Parathyroid adenoma (tissue), 2 donors: ENCODE measurements around the gene LIG1.

Experiments used
- H2AFZ ChIP-seq: fragments of 300-600 bp; sonication (generic); one replicate; pipeline ENCODE4 v1.7.0; 2017; ENCODE audit warnings: antibody characterized with exemption, mild to moderate bottlenecking
- H3K27ac ChIP-seq: fragments of 300-600 bp; sonication (generic); one replicate; pipeline ENCODE4 v1.7.0; 2017
- H3K27me3 ChIP-seq: fragments of 300-600 bp; sonication (generic); one replicate; pipeline ENCODE4 v1.7.0; 2017; ENCODE audit warnings: low read length; ENCODE audit not compliant: control insufficient read depth, insufficient read depth
- H3K36me3 ChIP-seq: fragments of 300-600 bp; sonication (generic); one replicate; pipeline ENCODE4 v1.7.0; 2017; ENCODE audit warnings: low read length; ENCODE audit not compliant: control insufficient read depth, insufficient read depth
- H3K4me1 ChIP-seq: fragments of 300-600 bp; sonication (generic); one replicate; pipeline ENCODE4 v1.7.0; 2017; ENCODE audit warnings: control low read depth
- H3K4me2 ChIP-seq: fragments of 300-600 bp; sonication (generic); one replicate; pipeline ENCODE4 v1.7.0; 2017; ENCODE audit warnings: low read length
- H3K4me3 ChIP-seq: fragments of 300-600 bp; sonication (generic); one replicate; pipeline ENCODE4 v1.7.0; 2017; ENCODE audit warnings: low read depth, low read length
- H3K79me2 ChIP-seq: fragments of 300-600 bp; sonication (generic); one replicate; pipeline ENCODE4 v1.7.0; 2017; ENCODE audit warnings: control low read depth
- H3K9ac ChIP-seq: fragments of 300-600 bp; sonication (generic); one replicate; pipeline ENCODE4 v1.7.0; 2017; ENCODE audit warnings: mild to moderate bottlenecking
- H3K9me3 ChIP-seq: fragments of 300-600 bp; sonication (generic); one replicate; pipeline ENCODE4 v1.7.0; 2017; ENCODE audit warnings: low read length; ENCODE audit not compliant: control insufficient read depth
- CTCF ChIP-seq: fragments of 300-600 bp; sonication (generic); IDR thresholded peaks from one replicate; pipeline ENCODE4 v1.7.0; 2017; ENCODE audit warnings: antibody characterized with exemption, mild to moderate bottlenecking
- donor health status: primary hyperparathyroidism.

LIG1 gene

GRCh38 chr19:48169939-48170803 lies at the start of gene LIG1, which contains the start of gene ZSWIM9:
TSS of gene LIG1 (minus strand) at chr19:48170344. CDS start at chr19:48165566, 4,778 bp downstream.
TSS of gene ZSWIM9 (plus strand) at chr19:48170680. CDS start at chr19:48171803, 1,123 bp downstream.
- Histone ChIP-seq H3K4me1 (no peaks in the 10 kb centered on the region), H3K79me2 (no peaks in the 10 kb centered on the region), H3K36me3 (no peaks in the 10 kb centered on the region), H3K4me3 (peak within 1 kb of the TSS; percentile 81), H3K9me3 (no peaks in the 10 kb centered on the region), H3K27me3 (no peaks in the 10 kb centered on the region), H3K4me2 (peak within 1 kb of the TSS; percentile 99), H3K27ac (peak within 1 kb of the TSS; percentile 91), H2AFZ (peak within 1 kb of the TSS; percentile 99), H3K9ac (no peak within 1 kb of the TSS)
- TF ChIP-seq CTCF = peak; percentile 27

GRCh38 chr19:48218997-48219396 lies 48.9 kb upstream of the LIG1 start:
- H3K9me3 ChIP-seq = no peaks in the 10 kb centered on the region
- H3K4me3 ChIP-seq = no peak overlapping the region
- no peak overlapping the region for H3K27ac ChIP-seq
- no peaks in the 10 kb centered on the region for H3K4me1 ChIP-seq
- no peak overlapping the region for H3K9ac ChIP-seq
- no peak overlapping the region for H2AFZ ChIP-seq
- no peaks in the 10 kb centered on the region for H3K27me3 ChIP-seq
- no peaks in the 10 kb centered on the region for H3K79me2 ChIP-seq
- H3K4me2 ChIP-seq = no peak overlapping the region
- no peak for TF ChIP-seq CTCF
- no peaks in the 10 kb centered on the region for H3K36me3 ChIP-seq

- H3K36me3 ChIP-seq = no peaks in the 10 kb centered on the region
- no peak overlapping the region for H3K27ac ChIP-seq
- no peaks in the 10 kb centered on the region for H3K9me3 ChIP-seq
- H3K4me1 ChIP-seq = no peaks in the 10 kb centered on the region
- no peak overlapping the region for H2AFZ ChIP-seq
- H3K27me3 ChIP-seq = no peaks in the 10 kb centered on the region
- no peak overlapping the region for H3K4me3 ChIP-seq
- TF ChIP-seq CTCF = no peak
- no peak overlapping the region for H3K9ac ChIP-seq
- no peak overlapping the region for H3K4me2 ChIP-seq
- no peaks in the 10 kb centered on the region for H3K79me2 ChIP-seq
These were observed 46.8 kb upstream of the LIG1 start for GRCh38 chr19:48216933-48217332.

- no peak for TF ChIP-seq CTCF
- no peak overlapping the region for H3K4me2 ChIP-seq
- H3K27ac ChIP-seq = no peak overlapping the region
- no peak overlapping the region for H2AFZ ChIP-seq
- H3K36me3 ChIP-seq = no peaks in the 10 kb centered on the region
- H3K9me3 ChIP-seq = no peaks in the 10 kb centered on the region
- H3K9ac ChIP-seq = no peak overlapping the region
- H3K4me3 ChIP-seq = no peak overlapping the region
- no peaks in the 10 kb centered on the region for H3K27me3 ChIP-seq
- no peaks in the 10 kb centered on the region for H3K79me2 ChIP-seq
- H3K4me1 ChIP-seq = no peaks in the 10 kb centered on the region
These were observed 43.8 kb upstream of the LIG1 start for GRCh38 chr19:48213959-48214358.
